Measurements from ENCODE around the gene PDZRN4. TPM values are rescaled to one million over a fixed set of nuclear protein-coding genes. Genes with fewer than 3 reads are reported as not detected.
"Not testable (repeated sequence)": the region's sequence is repeated elsewhere in the genome, so short reads cannot be mapped to it uniquely, and the experiment has no call there.

The PDZRN4 gene
- total RNA-seq, result not detected

DNA sequence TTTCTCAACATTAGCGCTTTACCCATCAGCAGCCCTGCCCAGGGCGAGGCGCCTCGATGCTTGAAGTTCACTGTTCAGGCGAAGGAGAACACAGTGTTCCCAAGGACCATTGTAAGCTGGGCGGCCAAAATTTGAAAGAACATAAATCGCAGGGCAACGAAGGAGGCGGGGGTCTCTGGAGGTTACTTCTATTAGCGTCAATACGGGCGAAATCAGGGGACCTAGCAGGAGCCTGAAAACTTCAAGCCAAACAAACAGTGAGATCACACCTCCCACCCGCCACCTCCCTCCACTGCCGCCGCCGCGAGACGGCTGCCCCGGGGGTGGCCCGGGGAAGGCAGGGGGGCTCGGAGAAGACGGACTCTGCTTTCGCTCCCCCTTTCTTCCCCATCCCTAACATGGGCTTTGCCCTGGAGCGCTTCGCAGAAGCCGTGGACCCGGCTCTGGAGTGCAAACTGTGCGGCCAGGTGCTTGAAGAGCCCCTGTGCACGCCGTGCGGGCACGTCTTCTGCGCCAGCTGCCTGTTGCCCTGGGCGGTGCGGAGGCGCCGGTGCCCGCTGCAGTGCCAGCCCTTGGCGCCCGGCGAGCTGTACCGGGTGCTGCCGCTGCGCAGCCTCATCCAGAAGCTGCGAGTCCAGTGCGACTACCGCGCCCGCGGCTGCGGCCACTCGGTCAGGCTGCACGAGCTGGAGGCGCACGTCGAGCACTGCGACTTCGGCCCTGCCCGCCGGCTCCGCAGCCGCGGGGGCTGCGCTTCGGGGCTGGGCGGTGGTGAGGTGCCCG, at the start of gene PDZRN4:
PDZRN4 (plus strand) TSS at position 263 of the 783 bp plus-strand sequence.
- H3K9me3 Mint-ChIP-seq, result no peaks in the 10 kb centered on the region
- H3K4me1 Mint-ChIP-seq, result peaks cover 1% of the 10 kb centered on the region
- ChIA-PET POLR2A (no interaction called here), CTCF (no interaction called here)
- DNase-seq, result no peak
- no peak within 1 kb of the TSS for H3K27ac Mint-ChIP-seq
- no peaks in the 10 kb centered on the region for H3K36me3 Mint-ChIP-seq (ENCODE audit: low read depth)
- no peak within 1 kb of the TSS for H3K4me3 Mint-ChIP-seq
- H3K27me3 Mint-ChIP-seq, result peaks cover 42% of the 10 kb centered on the region

DNA sequence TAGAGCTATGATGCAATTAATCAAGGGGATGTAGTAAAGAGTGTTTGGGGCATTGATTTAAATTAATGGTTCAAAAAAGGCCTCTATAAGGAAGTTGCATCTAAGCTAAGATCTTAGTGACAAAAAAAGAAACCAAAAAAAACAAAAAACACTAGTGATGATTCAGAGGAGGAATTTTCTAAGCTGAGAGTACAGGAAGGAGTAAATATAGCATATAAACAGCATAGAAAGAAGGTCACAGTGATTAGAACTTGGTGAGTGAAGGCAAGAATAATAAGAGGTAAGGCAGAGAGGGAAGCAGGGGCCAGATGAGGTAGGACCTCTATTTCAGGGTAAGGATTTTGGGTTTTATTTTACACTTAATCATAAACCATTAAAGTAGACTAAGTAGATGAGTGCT, 48.0 kb upstream of the PDZRN4 start:
- ChIA-PET POLR2A (no interaction called here), CTCF (no interaction called here)
- H3K9me3 Mint-ChIP-seq, result peaks cover 7% of the 10 kb centered on the region
- no peak overlapping the region for H3K27ac Mint-ChIP-seq
- H3K4me1 Mint-ChIP-seq, result no peaks in the 10 kb centered on the region
- H3K36me3 Mint-ChIP-seq (ENCODE audit: low read depth), result no peaks in the 10 kb centered on the region
- DNase-seq, result no peak
- H3K27me3 Mint-ChIP-seq, result no peaks in the 10 kb centered on the region
- H3K4me3 Mint-ChIP-seq, result no peak overlapping the region

DNA sequence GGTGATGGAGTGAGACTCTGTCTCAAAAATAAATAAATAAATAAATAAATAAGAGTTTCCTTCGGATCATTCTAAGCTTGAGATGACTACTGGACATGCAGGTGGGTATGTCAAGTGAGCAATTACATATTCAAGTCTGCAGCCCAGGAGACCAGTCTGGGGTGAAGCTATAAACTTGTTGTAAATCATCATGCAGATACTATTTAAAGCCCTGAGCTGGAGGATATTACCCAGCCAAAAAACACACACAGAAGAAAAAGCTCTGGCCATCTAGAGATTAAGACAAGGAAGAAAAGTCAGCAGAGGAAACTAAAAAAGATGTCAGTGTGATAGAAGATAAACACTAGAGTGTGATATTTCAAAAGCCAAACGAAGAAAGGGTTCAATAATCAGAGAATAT, 47.0 kb upstream of the PDZRN4 start:
- Mint-ChIP-seq H3K27ac (no peak overlapping the region), H3K4me1 (no peaks in the 10 kb centered on the region), H3K4me3 (no peak overlapping the region), H3K36me3 (ENCODE audit: low read depth) (no peaks in the 10 kb centered on the region), H3K27me3 (no peaks in the 10 kb centered on the region), H3K9me3 (peaks cover 7% of the 10 kb centered on the region)
- POLR2A ChIA-PET, result no interaction called here
- CTCF ChIA-PET, result no interaction called here
- DNase-seq, result no peak

DNA sequence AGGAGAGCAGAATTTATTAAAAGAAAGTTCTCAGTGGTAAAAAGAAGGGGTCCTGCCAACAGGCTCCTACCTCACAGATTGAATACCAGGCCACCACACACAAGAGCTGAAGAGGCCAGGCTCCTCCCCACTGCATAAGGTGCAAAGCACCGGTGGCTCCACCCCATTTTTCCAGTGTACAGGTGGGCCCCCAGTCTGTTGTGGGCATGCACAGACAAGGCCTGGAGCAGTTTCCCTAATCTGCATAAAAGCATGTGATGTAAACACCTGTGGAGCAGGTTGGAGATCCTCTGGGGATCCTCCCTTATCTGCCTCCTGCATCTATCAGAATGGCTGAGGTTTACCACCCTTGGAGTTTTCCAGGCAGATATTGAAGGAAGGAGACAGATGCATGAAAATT, 45.7 kb upstream of the PDZRN4 start:
- H3K27ac Mint-ChIP-seq, result no peak overlapping the region
- ChIA-PET CTCF (no interaction called here), POLR2A (no interaction called here)
- H3K9me3 Mint-ChIP-seq, result peaks cover 7% of the 10 kb centered on the region
- H3K4me1 Mint-ChIP-seq, result no peaks in the 10 kb centered on the region
- no peak overlapping the region for H3K4me3 Mint-ChIP-seq
- DNase-seq, result no peak
- H3K36me3 Mint-ChIP-seq (ENCODE audit: low read depth), result no peaks in the 10 kb centered on the region
- no peaks in the 10 kb centered on the region for H3K27me3 Mint-ChIP-seq

DNA sequence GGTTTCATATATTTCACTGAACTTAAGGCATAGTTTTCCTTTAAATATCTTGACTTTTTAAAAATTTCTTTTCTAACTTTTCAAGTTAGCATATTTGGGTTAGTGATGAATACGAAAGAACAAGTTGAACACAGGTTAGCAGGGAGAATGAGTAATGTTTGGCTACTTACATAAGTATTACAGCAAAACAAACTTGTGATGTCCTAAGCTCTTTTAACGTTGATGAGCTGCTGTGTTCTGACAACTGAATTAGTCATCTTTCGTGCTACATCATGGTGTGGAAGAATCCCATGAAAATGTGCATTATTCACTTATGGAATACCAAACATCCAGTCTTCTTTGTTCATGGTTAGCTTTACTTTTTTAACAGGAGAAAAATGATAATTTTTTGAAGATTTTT, 36.3 kb upstream of the PDZRN4 start:
- Mint-ChIP-seq H3K9me3 (no peaks in the 10 kb centered on the region), H3K27ac (no peak overlapping the region), H3K4me1 (no peaks in the 10 kb centered on the region), H3K36me3 (ENCODE audit: low read depth) (no peaks in the 10 kb centered on the region), H3K4me3 (no peak overlapping the region), H3K27me3 (no peaks in the 10 kb centered on the region)
- no peak for DNase-seq
- ChIA-PET CTCF (no interaction called here), POLR2A (no interaction called here)

DNA sequence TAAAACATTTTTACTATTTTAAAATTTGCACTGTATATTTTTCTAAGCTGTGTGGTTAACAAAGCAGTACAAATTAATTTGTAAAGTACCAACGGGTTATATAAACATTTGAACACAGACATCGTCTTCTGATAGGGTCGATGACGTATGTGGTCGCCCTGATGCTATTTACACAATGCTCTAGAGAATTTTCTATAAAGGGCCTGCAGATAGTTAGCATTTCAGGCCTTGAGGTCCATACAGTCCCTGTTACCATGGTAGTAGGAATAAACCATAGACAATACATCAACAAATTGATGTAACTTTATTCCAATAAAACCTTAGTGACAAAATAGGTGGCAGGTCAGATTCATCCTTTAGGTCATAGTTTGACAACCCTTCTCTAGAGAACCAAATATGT, 25.7 kb upstream of the PDZRN4 start:
- Mint-ChIP-seq H3K4me1 (no peaks in the 10 kb centered on the region), H3K27me3 (no peaks in the 10 kb centered on the region), H3K9me3 (peaks cover 4% of the 10 kb centered on the region), H3K27ac (no peak overlapping the region), H3K4me3 (no peak overlapping the region), H3K36me3 (ENCODE audit: low read depth) (no peaks in the 10 kb centered on the region)
- no peak for DNase-seq
- ChIA-PET POLR2A (no interaction called here), CTCF (no interaction called here)

DNA sequence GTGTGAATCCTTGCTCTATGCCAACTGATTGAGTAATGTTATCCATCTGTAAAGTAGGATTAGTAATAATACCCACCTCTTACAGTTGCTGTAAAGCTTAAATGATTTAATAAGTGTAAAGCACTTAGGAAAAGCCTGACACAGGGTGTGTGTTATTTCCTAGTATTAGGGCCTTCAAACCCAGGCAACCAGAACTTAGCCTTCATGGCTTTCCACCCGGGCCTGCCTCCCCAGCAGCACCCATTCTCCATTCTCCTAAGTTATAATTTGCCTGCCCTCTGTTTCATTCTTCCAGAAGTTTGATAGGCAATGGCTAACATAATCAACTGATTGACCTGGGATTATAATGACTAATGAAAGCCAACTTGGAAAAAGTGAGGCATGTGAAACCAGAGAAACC, 20.4 kb upstream of the PDZRN4 start:
- CTCF ChIA-PET, result no interaction called here
- Mint-ChIP-seq H3K4me1 (no peaks in the 10 kb centered on the region), H3K9me3 (peaks cover 2% of the 10 kb centered on the region), H3K36me3 (ENCODE audit: low read depth) (no peaks in the 10 kb centered on the region), H3K4me3 (no peak overlapping the region), H3K27me3 (no peaks in the 10 kb centered on the region), H3K27ac (no peak overlapping the region)
- DNase-seq, result no peak
- POLR2A ChIA-PET, result no interaction called here

DNA sequence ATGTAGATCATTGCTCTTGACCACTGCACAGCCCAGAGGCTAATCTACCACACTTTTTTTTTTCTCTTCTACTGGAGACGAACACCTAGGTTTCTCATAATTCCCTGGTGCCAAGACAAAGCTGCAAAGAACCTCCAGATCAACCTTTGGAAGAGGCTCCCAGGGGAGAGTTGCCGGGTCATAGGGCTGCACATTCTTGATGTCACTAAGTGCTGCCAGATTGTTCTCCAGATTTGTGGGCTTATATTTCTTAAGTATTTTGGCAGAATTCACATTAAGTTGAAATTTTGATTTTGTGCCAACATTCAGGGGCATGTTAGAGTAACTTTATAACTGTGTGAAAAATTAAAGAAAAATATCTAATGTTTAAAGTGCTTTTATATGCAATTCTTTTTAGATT, 13.5 kb upstream of the PDZRN4 start:
- Mint-ChIP-seq H3K4me3 (no peak overlapping the region), H3K4me1 (no peaks in the 10 kb centered on the region), H3K27me3 (no peaks in the 10 kb centered on the region), H3K36me3 (ENCODE audit: low read depth) (no peaks in the 10 kb centered on the region), H3K27ac (no peak overlapping the region), H3K9me3 (no peaks in the 10 kb centered on the region)
- DNase-seq, result no peak
- ChIA-PET POLR2A (no interaction called here), CTCF (no interaction called here)

DNA sequence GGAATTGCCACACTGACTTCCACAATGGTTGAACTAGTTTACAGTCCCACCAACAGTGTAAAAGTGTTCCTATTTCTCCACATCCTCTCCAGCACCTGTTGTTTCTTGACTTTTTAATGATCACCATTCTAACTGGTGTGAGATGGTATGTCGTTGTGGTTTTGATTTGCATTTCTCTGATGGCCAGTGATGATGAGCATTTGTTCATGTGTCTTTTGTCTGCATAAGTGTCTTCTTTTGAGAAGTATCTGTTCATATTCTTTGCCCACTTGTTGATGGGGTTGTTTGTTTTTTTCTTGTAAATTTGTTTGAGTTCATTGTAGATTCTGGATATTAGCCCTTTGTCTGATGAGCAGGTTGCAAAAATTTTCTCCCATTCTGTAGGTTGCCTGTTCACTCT, 8.6 kb upstream of the PDZRN4 start:
- H3K9me3 Mint-ChIP-seq; POLR2A ChIA-PET; H3K4me3 Mint-ChIP-seq; CTCF ChIA-PET; H3K27ac Mint-ChIP-seq; DNase-seq; H3K27me3 Mint-ChIP-seq; H3K36me3 Mint-ChIP-seq (ENCODE audit: low read depth); H3K4me1 Mint-ChIP-seq: not testable (repeated sequence)

DNA sequence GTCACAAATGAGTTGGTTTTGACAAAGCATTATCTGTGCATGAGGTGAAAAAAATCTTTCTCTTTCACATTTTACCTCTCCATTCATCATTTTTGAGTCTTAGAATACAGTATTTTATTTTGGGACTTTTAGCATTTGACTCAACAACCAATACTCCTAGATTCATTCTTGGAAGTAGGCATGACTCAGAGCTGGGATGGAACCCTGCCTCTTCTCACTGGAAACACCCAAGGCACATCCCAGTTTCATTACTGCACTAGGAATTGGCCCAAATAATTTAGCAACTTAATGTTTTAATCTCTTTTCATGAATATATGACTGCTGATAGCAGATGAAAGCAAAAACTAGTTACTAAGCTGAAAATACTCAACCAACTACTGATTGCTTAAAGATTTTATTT, 3.3 kb upstream of the PDZRN4 start:
- Mint-ChIP-seq H3K9me3 (no peaks in the 10 kb centered on the region), H3K4me1 (peaks cover 1% of the 10 kb centered on the region), H3K4me3 (no peak overlapping the region), H3K36me3 (ENCODE audit: low read depth) (no peaks in the 10 kb centered on the region), H3K27me3 (peaks cover 33% of the 10 kb centered on the region), H3K27ac (no peak overlapping the region)
- ChIA-PET CTCF (no interaction called here), POLR2A (no interaction called here)
- DNase-seq, result no peak

DNA sequence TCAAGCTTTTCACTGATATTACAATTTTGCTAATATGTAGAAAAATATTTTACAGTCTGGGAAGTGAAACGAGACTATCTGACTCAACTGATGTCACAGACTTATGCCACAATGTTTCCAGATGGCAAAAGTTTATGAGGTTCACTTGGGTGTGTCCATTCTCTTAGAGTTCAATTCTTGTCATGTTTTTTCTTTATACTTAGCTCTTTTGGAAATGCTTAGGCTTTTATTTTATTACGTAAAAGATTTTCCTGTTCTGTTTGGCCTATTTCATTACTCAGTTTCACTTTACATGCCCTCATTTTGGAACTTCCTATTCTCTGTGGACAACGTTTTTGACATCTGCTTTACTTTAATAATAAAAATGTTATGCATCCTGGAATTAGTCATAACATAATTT, 2.1 kb upstream of the PDZRN4 start:
- Mint-ChIP-seq H3K4me3 (no peak overlapping the region), H3K9me3 (no peaks in the 10 kb centered on the region), H3K27ac (no peak overlapping the region), H3K36me3 (ENCODE audit: low read depth) (no peaks in the 10 kb centered on the region), H3K4me1 (peaks cover 1% of the 10 kb centered on the region), H3K27me3 (peaks cover 42% of the 10 kb centered on the region)
- CTCF ChIA-PET, result no interaction called here
- no peak for DNase-seq
- POLR2A ChIA-PET, result no interaction called here

DNA sequence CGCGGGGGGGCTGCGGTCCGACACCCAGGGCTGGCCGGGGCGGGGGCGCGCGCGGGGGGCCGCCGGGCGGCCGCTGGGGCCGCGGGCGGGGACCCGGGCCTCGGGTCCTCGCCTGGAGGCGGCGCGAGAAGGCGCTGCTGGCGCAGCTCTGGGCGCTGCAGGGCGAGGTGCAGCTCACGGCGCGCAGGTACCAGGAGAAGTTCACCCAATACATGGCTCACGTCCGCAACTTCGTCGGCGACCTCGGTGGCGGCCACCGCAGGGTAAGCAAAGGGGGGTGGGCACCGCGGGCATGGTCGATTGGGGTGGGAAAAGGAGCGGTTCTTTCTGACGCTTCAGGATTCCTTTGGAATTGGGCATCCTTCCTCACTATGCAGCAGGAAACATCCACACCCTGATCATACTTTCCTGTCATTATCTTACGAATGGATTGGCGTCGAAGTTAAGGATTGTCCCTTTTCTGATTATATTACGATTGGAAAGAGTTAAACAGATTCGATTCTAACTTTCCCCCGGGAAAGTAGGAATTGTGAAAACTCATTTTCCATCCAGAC, 798 bp downstream of the PDZRN4 start:
- ChIA-PET POLR2A (no interaction called here), CTCF (no interaction called here)
- no peaks in the 10 kb centered on the region for H3K36me3 Mint-ChIP-seq (ENCODE audit: low read depth)
- H3K27ac Mint-ChIP-seq, result no peak overlapping the region
- H3K4me1 Mint-ChIP-seq, result peaks cover 1% of the 10 kb centered on the region
- no peak for DNase-seq
- no peaks in the 10 kb centered on the region for H3K9me3 Mint-ChIP-seq
- H3K27me3 Mint-ChIP-seq, result peaks cover 44% of the 10 kb centered on the region
- H3K4me3 Mint-ChIP-seq, result no peak overlapping the region

DNA sequence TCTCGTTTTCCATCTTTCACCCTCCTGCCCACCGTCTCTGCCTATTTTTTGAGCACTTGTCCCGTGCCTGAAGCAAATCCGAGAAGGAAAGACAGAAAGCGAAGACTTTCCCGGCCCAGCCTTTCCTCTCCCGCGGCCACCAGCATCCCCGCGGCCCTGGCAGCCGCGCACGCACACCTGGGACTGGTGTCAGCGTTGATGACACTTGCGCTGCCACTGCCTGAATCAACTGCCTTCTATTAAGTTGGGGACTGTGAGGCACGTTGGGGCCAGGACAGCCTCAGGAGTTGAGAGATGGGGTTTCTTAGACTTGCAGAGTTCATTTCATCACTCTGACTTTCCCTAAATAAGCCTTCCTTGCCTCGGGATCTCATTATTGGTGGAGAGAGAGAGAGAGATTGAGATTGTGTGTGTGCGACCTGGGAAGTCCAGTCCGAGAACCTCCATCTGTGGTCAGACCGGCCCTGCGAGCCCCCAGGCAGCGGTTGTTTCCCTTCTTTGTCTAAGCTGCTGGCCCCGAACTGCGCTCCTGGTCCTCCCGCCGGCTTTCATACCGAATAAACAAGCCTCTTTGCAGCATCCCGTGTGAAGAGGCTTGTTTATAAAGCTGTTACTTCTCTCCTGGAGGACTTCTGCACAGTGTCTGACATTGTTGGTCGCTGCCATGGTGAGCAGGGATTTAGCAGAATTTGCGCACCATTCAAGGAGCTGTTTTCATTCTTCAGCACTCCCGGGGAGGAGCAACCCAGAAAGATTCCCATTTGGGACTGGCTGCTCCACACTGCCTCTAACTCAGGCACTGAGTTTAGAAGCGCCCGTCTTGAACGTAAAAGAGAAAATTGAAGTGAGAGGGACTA, 1.5 kb downstream of the PDZRN4 start:
- DNase-seq, result no peak
- peaks cover 1% of the 10 kb centered on the region for H3K4me1 Mint-ChIP-seq
- H3K4me3 Mint-ChIP-seq, result no peak overlapping the region
- H3K9me3 Mint-ChIP-seq, result no peaks in the 10 kb centered on the region
- no peaks in the 10 kb centered on the region for H3K36me3 Mint-ChIP-seq (ENCODE audit: low read depth)
- ChIA-PET POLR2A (no interaction called here), CTCF (no interaction called here)
- no peak overlapping the region for H3K27ac Mint-ChIP-seq
- peaks cover 44% of the 10 kb centered on the region for H3K27me3 Mint-ChIP-seq

DNA sequence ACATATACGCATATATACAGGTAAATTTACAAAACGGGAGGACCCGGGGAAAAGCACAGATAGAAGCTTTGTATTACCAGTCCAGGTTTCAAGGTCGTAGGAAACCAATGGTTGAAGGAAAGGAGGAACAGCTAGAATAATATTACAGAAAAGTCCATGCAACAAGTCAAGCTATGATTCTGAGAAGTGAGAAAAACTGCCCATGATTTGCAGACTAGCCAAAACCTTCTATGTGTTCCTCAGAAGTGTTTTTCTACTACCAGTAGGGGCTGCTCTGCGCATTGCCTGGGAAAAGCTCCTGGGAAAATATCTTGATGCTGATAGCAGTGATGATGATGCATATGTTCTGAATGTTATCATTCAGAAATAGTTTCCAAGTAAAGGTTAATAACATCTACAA, 2.2 kb downstream of the PDZRN4 start:
- Mint-ChIP-seq H3K36me3 (ENCODE audit: low read depth) (no peaks in the 10 kb centered on the region), H3K27ac (no peak overlapping the region), H3K9me3 (no peaks in the 10 kb centered on the region), H3K4me3 (no peak overlapping the region), H3K27me3 (peaks cover 44% of the 10 kb centered on the region), H3K4me1 (peaks cover 1% of the 10 kb centered on the region)
- DNase-seq, result no peak
- POLR2A ChIA-PET, result no interaction called here
- CTCF ChIA-PET, result no interaction called here

Measured in activated CD4-positive, alpha-beta T cell treated with anti-CD3 and anti-CD28 coated beads, Interleukin-2, amount 10 ng/mL, durations not matched to agents 7 days and 5 days (primary cell).